Stimulated activated CD8-positive, alpha-beta memory T cell treated with anti-CD3 and anti-CD28 coated beads, Interleukin-7, amount 100 ng/mL, for 24 hours (primary cell): ENCODE results near the gene INHBE.

Source experiments
- DNase-seq: peaks from one replicate; pipeline ENCODE4 v3.0.0-alpha.2; 2020; ENCODE audit warnings: low read depth

The INHBE gene

DNA sequence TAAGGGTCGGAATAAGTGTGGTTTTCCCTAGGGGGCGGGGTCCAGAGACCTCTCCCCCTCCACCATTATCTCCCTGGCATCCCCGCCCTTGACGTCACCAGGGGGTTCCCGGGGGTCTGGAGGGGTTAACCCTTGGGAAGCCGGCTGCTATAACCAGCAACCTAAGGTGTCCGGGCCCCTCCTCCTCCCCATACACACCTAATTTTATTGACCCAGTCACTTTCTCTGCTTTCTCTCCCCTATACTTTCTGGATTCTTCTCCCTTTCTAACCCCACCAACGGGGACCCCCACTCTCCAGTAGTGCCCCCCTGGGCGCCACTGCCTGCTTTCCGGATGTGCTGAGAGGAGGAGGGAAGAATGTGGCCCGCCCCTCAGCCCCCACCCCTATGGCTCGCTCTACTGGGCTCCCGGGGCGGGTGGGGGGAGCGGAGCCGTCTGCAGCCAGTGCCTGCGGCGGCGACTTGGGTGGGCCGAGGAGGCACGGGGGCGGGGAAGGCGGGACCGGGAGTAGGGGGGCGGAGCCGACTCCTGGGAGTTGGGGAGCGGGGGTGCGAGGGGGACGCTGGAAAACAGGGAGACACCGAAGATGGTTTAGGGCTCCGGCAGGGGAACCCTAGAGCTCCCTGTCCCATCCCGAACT is 6.3 kb downstream of the INHBE start:
- DNase-seq = no peak

DNA sequence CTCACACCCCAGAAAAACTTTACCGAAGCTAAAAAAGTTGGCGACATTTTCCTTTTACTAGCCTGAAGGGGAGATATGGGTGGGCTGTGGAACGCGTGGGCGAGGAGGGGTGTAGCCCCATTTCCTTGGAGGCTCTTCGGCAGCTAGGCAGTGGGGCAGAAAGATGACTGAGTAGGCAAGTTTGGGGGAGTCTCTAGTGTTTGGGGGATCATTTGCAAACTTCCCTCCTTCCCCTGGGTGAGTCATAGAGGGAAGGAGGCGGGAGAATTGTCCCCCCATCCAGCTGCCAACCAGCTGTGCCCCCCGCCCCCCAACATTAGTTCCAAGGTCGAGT is 6.8 kb downstream of the INHBE start:
- no peak for DNase-seq

DNA sequence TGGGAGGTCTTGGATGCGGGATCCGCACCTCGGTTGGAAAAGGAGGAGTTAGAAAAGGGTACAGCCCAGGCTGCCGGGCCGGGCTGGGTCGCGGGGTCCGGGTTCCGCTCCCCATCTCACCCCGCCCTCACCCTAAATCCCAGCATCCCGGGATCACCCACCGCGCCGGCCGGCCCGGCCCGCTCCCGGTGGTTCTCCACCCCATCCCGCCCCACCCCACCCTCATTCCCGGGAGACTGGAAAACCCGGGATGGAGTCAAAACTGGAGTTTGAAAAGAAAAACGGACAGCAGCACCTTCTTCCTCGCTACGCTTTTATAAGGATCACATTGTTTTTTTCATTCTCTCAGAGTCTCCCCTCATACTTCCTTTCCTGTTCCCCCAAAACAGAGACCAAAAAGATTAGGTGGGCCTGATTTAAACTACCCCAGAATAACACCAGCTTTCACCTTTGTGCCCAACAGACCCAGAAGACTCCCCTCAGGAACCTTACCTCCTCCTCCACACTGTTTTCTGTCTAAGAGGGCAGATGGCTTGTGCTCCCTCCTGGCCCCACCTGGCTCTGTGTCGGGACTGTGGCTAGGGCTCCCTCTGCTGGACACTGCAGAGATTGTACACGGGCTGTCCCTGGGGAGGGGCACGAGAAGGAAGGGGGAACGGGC is 7.3 kb downstream of the INHBE start:
- peak; percentile 82 for DNase-seq

DNA sequence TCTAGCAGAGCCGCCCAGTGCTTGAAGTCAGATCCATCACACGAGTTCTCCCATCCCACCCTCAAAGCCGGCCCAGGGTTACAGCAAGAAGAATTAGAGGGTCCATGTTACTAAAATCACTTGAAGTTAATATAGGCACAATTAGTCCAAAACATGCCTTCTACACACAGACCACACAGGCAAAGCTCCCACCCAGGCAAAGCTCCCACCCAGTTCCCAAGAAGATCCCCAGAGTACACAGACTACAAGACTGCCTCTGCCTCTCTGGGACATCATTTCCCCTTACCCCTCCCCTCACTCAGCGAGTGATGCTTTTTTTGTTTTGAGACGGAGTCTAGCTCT is 7.8 kb downstream of the INHBE start:
- no peak for DNase-seq

DNA sequence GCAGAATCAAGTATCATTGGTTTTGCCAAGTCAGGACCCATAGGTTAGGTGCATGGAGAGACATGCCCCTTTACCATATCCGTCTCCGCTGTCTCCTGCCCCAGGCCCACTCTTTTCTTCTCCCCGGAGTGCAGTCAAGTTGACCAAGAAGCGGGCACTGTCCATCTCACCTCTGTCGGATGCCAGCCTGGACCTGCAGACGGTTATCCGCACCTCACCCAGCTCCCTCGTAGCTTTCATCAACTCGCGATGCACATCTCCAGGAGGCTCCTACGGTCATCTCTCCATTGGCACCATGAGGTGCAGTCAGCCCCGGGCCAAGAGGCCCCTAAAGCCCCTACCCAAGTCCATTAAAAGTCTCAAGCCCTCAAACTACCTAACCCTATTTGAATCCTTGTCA is 9.5 kb downstream of the INHBE start:
- DNase-seq = no peak

DNA sequence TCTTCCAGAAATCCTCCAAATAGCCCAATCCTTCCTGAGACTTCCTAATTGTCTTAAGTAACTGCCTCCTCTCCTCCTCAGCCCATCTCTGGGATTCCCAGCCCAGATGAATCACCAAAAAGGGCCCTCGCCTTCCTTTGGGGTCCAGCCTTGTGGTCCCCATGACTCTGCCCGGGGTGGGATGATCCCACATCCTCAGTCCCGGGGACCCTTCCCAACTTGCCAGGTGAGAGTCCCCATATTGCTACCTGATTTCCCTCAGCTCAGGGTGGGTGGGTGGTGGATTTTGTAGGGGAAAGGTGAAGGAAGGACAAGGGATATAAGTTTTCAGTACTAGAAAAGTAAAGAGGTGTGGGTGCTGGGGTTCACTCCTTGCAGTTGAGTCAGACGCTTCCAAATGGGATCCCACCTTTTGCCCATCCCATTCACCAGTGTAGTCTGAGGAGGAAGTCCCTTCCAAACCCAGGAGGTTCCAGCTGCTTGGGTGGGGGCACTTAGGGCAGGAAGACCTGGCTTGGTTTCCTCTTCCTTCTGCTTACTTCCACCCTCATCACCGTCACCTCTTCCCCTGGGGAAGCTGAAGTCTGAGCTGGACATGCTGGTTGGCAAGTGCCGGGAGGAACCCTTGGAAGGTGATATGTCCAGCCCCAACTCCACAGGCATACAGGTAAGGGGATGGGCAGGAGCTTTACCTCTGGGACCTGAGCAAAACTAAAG is 10.1 kb downstream of the INHBE start:
- DNase-seq = no peak

DNA sequence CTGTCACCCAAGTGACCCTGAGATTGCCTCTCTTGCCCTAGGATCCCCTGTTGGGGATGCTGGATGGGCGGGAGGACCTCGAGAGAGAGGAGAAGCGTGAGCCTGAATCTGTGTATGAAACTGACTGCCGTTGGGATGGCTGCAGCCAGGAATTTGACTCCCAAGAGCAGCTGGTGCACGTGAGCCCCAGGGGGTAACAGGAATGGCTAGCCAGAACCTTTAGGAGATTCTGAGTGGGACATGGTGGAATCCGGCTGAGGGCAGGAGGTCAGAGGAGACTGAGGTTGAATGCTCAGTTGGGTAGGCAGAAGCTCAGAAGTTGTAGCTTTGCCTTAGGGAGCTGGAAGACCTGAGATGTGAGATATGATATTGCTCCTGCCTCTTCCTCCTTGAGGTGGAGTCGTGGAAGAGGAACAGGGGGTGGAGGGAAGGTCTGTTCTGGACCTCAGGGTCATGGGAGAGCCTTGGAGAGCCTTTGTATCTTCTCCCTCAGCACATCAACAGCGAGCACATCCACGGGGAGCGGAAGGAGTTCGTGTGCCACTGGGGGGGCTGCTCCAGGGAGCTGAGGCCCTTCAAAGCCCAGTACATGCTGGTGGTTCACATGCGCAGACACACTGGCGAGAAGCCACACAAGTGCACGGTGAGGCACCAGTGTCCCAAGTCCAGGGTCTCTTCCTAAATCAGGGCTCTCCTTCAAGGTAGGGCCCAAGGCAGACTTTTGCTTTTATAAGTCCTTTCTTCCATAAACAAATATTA is 10.8 kb downstream of the INHBE start:
- no peak for DNase-seq

DNA sequence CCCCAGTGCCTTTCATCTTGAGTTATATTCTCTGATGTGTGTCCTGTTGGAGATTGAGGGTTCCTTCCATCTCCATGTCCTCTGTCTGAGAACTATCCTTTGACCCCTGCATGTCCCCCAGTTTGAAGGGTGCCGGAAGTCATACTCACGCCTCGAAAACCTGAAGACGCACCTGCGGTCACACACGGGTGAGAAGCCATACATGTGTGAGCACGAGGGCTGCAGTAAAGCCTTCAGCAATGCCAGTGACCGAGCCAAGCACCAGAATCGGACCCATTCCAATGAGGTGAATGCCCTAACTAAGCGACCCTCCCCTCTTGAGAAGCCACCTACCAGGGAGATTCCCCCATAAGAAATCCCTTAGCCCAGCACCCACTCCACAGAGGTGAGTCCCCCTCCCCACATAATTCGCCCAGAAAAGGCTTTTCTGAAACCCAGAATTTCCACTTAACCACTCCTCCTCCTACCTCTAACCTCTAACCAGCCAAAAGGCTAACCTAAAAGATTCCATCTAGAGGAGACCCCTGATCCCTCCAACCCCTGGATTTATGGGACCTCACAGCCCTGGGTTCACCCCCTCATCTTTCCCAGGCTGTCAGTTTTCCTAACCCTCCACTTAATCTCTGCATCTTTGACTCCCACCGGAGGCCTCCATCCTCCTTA is 12.2 kb downstream of the INHBE start:
- DNase-seq = no peak

DNA sequence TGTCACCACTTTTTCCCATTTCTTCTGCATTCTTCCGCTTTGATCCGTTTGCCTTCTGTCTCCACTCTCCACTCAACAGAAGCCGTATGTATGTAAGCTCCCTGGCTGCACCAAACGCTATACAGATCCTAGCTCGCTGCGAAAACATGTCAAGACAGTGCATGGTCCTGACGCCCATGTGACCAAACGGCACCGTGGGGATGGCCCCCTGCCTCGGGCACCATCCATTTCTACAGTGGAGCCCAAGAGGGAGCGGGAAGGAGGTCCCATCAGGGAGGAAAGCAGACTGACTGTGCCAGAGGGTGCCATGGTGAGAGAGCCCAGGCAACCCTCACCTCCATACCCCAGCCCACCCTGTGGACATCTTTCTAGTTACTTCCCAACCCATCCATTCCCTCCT is 12.8 kb downstream of the INHBE start:
- no peak for DNase-seq

DNA sequence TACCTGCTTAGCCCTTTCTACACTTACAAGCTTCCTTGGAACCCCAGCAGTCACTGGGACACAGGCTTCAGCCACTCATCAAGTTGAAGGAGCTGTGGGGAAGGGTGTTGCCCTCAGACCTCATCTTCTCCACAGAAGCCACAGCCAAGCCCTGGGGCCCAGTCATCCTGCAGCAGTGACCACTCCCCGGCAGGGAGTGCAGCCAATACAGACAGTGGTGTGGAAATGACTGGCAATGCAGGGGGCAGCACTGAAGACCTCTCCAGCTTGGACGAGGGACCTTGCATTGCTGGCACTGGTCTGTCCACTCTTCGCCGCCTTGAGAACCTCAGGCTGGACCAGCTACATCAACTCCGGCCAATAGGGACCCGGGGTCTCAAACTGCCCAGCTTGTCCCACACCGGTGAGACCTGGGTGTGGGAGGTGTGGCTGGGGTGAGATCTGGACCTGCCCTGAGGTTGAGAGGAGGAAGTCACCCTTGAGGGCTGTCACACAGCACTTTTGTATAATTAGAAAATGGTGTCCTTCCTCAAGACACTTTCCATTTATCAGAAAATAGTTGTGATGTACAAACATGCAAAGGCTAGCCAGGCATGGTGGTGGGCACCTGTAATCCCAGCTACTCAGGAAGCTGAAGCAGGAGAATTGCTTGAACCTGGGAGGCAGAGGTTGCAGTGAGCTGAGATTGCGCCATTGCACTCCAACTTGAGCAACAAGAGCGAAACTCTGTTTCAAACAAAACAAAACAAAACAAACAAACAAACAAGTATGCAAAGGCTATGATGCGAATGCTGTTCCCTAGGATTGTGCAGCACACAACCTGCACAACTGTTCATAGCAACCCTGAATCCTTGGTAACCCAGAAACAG is 14.4 kb downstream of the INHBE start:
- DNase-seq = no peak

DNA sequence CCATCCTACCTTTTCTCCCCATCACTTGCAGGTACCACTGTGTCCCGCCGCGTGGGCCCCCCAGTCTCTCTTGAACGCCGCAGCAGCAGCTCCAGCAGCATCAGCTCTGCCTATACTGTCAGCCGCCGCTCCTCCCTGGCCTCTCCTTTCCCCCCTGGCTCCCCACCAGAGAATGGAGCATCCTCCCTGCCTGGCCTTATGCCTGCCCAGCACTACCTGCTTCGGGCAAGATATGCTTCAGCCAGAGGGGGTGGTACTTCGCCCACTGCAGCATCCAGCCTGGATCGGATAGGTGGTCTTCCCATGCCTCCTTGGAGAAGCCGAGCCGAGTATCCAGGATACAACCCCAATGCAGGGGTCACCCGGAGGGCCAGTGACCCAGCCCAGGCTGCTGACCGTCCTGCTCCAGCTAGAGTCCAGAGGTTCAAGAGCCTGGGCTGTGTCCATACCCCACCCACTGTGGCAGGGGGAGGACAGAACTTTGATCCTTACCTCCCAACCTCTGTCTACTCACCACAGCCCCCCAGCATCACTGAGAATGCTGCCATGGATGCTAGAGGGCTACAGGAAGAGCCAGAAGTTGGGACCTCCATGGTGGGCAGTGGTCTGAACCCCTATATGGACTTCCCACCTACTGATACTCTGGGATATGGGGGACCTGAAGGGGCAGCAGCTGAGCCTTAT is 15.3 kb downstream of the INHBE start:
- no peak for DNase-seq

DNA sequence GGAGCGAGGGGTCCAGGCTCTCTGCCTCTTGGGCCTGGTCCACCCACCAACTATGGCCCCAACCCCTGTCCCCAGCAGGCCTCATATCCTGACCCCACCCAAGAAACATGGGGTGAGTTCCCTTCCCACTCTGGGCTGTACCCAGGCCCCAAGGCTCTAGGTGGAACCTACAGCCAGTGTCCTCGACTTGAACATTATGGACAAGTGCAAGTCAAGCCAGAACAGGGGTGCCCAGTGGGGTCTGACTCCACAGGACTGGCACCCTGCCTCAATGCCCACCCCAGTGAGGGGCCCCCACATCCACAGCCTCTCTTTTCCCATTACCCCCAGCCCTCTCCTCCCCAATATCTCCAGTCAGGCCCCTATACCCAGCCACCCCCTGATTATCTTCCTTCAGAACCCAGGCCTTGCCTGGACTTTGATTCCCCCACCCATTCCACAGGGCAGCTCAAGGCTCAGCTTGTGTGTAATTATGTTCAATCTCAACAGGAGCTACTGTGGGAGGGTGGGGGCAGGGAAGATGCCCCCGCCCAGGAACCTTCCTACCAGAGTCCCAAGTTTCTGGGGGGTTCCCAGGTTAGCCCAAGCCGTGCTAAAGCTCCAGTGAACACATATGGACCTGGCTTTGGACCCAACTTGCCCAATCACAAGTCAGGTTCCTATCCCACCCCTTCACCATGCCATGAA is 16.0 kb downstream of the INHBE start:
- DNase-seq = no peak

DNA sequence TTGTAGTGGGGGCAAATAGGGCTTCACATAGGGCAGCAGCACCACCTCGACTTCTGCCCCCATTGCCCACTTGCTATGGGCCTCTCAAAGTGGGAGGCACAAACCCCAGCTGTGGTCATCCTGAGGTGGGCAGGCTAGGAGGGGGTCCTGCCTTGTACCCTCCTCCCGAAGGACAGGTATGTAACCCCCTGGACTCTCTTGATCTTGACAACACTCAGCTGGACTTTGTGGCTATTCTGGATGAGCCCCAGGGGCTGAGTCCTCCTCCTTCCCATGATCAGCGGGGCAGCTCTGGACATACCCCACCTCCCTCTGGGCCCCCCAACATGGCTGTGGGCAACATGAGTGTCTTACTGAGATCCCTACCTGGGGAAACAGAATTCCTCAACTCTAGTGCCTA is 16.6 kb downstream of the INHBE start:
- no peak for DNase-seq

DNA sequence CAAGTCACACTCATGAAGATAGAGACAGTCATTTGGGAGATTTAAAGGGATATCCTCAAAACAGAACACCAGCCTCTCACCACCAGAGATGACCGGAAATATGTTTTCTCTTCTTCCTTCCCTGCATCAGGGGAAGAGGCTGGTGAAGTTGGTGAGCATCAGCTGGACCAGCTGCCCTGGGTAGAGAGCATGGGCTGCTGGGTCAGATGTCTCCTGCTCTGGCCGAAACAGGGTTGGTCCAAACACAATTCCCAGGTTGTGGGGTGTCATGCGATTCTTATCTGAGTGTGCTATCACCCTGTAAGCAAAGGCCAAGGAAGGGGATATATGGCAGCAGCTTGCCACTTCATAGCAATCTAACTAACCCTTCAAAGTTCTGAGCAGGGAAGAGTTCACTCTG is 17.3 kb downstream of the INHBE start:
- DNase-seq = no peak

DNA sequence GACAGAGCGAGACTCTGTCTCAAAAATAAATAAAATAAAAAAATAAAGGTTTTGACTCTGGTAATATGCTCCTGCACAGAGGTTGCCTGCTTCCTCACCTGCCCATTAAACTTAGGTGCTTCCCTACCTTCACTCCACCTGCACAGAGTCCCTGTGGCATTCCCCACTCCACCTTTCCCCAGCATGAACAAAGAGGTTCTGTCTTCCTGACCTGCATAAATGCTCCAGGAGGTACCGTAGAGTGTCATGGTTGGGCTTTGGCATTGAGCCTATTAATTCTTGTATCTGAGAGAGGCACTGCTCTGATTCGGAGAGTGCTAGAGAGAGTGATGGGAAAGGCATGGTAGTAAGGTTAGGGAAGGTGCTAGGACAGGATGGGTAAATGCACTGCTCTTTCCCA is 18.3 kb downstream of the INHBE start:
- no peak for DNase-seq

DNA sequence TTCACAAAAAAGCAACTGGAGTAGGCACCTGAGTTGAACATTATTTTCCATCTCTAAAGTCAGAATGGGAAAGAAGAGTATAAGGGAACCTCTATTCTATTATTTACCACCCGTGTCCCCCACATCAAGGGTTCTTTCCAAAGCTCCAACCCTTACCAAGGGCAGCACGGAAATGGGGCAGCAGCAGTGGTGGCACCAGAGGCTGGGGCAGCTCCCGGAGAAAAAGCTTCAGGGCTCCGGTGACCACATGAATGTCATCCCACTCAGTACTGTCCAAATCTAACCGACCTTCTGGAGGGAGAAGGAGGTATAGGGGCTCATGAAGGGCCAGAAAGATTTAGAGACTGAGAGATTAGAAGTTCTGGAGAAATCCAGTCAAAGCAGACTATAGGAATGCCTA is 18.8 kb downstream of the INHBE start:
- DNase-seq = no peak

DNA sequence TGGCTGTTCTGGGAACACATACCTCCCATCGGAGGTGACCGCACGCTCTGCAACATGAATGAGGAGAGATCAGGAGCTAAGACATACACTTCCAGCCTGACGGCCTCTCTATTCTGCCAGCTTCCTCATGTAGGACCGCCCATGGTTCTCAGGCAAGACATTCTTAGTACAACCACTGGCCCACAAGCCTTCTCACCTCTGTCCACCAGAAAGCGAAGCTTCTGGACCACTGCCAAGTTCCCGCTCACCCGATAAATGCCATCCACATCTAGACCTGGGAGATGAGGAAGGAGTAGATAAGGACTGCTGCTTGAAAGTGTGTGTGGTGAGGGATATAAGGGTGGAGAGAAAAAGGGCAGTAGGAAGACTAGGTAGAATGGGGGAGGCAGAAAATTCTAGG is 19.3 kb downstream of the INHBE start:
- DNase-seq = no peak

DNA sequence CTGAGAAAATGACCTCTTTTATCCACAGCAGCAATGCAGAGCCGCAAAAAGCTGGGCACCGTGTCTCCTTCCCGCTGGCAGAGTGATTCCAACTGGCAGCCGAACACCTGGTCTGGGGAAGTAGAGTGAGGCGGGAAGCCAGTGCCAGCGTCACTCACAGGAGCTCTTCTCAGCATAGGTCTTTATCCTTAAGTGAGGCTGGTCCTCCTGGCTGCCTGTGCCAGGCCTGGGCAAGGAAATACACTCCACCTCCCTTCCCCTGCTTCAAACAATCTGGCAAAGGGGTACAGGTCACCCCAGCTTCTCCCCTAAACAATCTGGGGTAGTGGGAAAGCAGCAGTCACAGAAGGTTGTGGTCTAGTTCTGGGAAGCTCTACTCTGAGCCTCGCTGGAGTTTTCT is 19.8 kb downstream of the INHBE start:
- no peak for DNase-seq

DNA sequence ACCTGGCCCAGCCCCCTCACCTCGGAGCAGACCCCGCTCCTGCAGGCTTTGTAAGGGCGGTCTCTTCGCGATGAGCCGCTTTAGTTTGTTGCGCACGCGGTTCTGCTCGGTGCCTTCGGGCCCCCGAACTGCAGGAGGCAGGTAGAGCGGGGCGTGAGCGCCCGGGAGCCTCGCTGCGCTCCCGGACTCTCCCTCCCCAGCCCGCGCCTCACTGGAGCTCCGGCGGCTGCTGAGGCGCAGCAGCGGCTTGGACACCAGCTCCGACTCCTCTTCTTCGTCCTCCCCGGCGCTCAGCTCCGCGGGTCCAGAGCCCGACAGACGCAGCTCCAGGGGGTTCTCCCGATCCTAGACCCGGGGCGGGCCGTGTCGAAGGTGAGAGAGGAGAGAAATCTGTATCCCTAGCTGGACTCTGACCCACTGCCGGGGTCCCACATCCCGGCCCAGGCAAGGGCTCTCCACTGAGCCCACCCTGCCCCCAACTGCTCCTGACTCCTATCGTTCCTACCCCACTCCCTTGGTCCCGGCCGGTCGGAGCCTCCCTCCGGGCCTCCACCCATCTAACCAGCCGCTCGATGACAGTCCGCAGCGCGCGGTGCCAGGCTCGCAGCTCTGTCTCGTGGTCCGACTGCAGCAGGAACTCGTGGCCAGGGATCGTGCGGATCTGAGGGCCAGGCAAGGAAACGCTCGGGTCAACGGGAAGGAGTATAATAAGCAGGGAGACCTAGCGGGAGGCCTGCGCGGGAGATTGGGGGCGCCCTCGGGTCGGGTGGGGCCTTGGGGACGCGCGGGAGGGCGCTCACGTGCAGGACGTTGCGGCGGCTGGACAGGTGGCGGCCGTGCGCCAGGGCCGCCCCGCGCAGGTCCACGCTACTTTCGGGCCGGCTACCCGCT is 20.4 kb downstream of the INHBE start:
- DNase-seq = no peak
